ENCODE measurements around the gene MICAL2. TPM values are rescaled to one million over a fixed set of nuclear protein-coding genes. Genes with fewer than 3 reads are reported as not detected.
A peak's percentile ranks its signal among the peaks of the same experiment; 100 is the strongest.

Gene MICAL2
- total RNA-seq, 1 donor, result 156 TPM

DNA sequence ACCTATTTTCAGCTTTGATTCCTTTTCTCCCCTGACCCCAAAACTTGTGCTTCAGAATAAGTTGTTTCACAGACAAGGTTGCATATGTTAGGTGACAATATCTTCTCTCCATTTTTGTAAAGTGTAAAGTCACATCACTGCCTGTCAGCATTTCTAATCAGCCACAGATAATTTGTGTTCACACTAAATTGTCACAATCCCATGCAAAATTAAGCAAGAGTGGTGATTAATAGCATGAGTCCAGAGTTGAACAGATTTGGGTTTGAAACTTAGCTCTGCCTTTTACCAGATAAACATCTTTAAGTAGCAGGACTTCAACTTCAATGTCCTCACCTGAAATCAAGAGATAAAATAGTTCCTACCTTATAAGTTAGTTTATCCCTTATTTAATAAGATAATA, 80.1 kb downstream of the MICAL2 start:
- TF ChIP-seq, protein P1, sequence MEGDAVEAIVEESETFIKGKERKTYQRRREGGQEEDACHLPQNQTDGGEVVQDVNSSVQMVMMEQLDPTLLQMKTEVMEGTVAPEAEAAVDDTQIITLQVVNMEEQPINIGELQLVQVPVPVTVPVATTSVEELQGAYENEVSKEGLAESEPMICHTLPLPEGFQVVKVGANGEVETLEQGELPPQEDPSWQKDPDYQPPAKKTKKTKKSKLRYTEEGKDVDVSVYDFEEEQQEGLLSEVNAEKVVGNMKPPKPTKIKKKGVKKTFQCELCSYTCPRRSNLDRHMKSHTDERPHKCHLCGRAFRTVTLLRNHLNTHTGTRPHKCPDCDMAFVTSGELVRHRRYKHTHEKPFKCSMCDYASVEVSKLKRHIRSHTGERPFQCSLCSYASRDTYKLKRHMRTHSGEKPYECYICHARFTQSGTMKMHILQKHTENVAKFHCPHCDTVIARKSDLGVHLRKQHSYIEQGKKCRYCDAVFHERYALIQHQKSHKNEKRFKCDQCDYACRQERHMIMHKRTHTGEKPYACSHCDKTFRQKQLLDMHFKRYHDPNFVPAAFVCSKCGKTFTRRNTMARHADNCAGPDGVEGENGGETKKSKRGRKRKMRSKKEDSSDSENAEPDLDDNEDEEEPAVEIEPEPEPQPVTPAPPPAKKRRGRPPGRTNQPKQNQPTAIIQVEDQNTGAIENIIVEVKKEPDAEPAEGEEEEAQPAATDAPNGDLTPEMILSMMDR (IDR thresholded peaks at IDR 0.05; ENCODE audit: extremely low read depth, low read depth, low read length), result no peak
- H3K27me3 ChIP-seq (ENCODE audit: insufficient read depth, low read length), result no peaks in the 10 kb centered on the region

DNA sequence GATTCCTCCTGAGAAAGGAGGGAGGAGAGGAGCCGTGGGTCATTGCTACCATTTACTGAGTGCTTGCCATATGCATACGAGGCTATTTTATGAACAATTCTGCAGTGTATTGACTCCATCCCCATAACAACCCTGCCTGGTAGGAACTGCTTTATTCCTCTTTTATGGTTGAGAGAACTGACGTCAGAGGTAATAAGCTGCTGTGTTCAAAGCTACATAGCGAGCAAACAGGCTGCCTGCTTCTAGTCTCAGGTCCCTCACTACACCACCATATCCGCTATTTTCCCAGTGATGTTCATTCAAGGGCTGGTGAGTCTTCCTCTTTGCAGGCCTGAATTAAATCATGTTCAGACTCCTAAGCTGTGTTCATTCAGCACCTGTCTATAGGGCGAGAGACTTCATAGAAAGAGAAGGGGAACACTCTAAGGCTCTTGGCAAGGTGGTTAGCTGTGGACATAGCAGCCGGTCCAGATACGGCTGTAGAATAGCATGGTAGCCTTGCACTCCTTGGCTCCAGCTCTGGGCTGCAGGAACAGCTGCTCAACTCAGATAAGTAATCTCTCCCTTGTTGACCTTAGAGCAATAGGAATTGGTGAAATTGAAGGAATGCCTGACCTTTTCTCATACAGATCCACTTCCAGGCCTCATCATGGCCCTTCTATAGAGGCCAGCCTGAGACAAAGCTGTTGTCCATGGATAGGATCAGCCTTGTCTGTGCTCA, 82.6 kb downstream of the MICAL2 start:
- H3K27me3 ChIP-seq (ENCODE audit: insufficient read depth, low read length), result no peaks in the 10 kb centered on the region

More for the DNA sequence above, 80.1 kb downstream of the MICAL2 start:
- DNase-seq (ENCODE audit: insufficient read length, low spot score, missing footprints), result no peak
- Histone ChIP-seq H3K4me1 (ENCODE audit: insufficient read depth, low read length) (peaks cover 32% of the 10 kb centered on the region), H3K27ac (ENCODE audit: low read depth, low read length) (peak overlapping the region; percentile 27), H3K79me2 (ENCODE audit: insufficient read depth, low read length) (peaks cover 83% of the 10 kb centered on the region), H3K9me3 (ENCODE audit: low read depth, low read length) (no peaks in the 10 kb centered on the region), H3K36me3 (ENCODE audit: insufficient read depth, low read length) (peaks cover 62% of the 10 kb centered on the region), H2AFZ (ENCODE audit: low read length) (no peak overlapping the region), H3K4me2 (ENCODE audit: insufficient read depth, low read length) (no peak overlapping the region), H3K4me3 (ENCODE audit: insufficient read depth, low read length) (no peak overlapping the region), H4K20me1 (ENCODE audit: insufficient read depth, low read length) (no peaks in the 10 kb centered on the region)

DNA sequence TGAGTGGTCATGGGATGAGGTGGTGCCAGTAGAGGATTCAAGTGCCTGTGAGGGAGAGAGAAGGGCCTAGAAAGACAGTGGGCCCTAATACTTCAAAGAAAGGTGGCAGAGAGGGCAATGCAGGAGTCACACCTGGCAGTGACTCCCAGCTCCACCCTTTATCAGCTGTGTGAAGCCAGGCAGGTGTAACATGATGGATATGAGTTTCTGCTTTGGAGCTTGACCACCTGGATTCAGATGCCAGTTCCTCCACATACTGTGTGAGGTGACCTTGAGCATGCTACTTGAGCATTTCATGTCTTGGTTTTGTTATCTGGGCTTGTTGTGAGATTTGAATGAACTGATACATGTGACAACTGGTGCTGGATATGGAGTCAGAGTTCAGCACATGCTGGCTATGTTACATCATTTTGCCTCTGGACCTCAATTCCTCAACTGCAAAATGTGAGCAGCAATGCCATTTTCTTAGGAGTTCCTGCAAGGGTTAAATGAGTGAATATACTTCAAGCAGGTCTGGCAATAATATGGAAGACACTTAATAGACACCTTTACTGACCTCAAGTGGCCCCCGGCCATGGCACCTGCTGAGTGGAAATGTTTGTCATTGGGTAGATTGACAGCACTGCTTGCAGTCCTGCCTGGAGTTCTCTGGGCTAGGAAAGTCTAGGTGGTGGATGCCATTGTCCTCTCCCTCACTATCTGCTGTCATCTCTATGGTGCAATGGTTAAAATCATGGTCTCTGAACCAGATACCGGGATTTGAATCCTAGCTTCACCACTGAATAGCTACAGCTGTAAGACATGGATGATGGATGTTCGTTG, 83.3 kb downstream of the MICAL2 start:
- peaks cover 33% of the 10 kb centered on the region for H3K4me1 ChIP-seq (ENCODE audit: insufficient read depth, low read length)

More for the DNA sequence above, 82.6 kb downstream of the MICAL2 start:
- no peaks in the 10 kb centered on the region for H4K20me1 ChIP-seq (ENCODE audit: insufficient read depth, low read length)
- TF ChIP-seq, protein P1 (IDR thresholded peaks at IDR 0.05; ENCODE audit: extremely low read depth, low read depth, low read length), result no peak
- DNase-seq (ENCODE audit: insufficient read length, low spot score, missing footprints), result no peak
- H3K4me2 ChIP-seq (ENCODE audit: insufficient read depth, low read length), result no peak overlapping the region
- H3K79me2 ChIP-seq (ENCODE audit: insufficient read depth, low read length), result peaks cover 86% of the 10 kb centered on the region
- H3K4me1 ChIP-seq (ENCODE audit: insufficient read depth, low read length), result peaks cover 29% of the 10 kb centered on the region
- H3K4me3 ChIP-seq (ENCODE audit: insufficient read depth, low read length), result no peak overlapping the region
- no peak overlapping the region for H2AFZ ChIP-seq (ENCODE audit: low read length)
- no peak overlapping the region for H3K27ac ChIP-seq (ENCODE audit: low read depth, low read length)
- no peaks in the 10 kb centered on the region for H3K9me3 ChIP-seq (ENCODE audit: low read depth, low read length)
- peaks cover 65% of the 10 kb centered on the region for H3K36me3 ChIP-seq (ENCODE audit: insufficient read depth, low read length)

More for the DNA sequence above, 83.3 kb downstream of the MICAL2 start:
- H3K27me3 ChIP-seq (ENCODE audit: insufficient read depth, low read length), result no peaks in the 10 kb centered on the region
- H3K36me3 ChIP-seq (ENCODE audit: insufficient read depth, low read length), result peaks cover 65% of the 10 kb centered on the region
- DNase-seq (ENCODE audit: insufficient read length, low spot score, missing footprints), result no peak
- no peaks in the 10 kb centered on the region for H4K20me1 ChIP-seq (ENCODE audit: insufficient read depth, low read length)
- no peak overlapping the region for H2AFZ ChIP-seq (ENCODE audit: low read length)
- peaks cover 88% of the 10 kb centered on the region for H3K79me2 ChIP-seq (ENCODE audit: insufficient read depth, low read length)
- H3K4me2 ChIP-seq (ENCODE audit: insufficient read depth, low read length), result no peak overlapping the region
- H3K4me3 ChIP-seq (ENCODE audit: insufficient read depth, low read length), result no peak overlapping the region
- TF ChIP-seq, protein P1 (IDR thresholded peaks at IDR 0.05; ENCODE audit: extremely low read depth, low read depth, low read length), result no peak
- H3K9me3 ChIP-seq (ENCODE audit: low read depth, low read length), result no peaks in the 10 kb centered on the region
- peak overlapping the region; percentile 49 for H3K27ac ChIP-seq (ENCODE audit: low read depth, low read length)

All from osteoblast (primary cell).